SKM-1 (cell line): ENCODE results near the gene CCNL1.

ENCODE experiments used
- DNase-seq: peaks from one replicate; lab custom pipeline; 2025; ENCODE audit not compliant: unreplicated experiment; lab: John Stamatoyannopoulos, UW

CCNL1 gene

DNA sequence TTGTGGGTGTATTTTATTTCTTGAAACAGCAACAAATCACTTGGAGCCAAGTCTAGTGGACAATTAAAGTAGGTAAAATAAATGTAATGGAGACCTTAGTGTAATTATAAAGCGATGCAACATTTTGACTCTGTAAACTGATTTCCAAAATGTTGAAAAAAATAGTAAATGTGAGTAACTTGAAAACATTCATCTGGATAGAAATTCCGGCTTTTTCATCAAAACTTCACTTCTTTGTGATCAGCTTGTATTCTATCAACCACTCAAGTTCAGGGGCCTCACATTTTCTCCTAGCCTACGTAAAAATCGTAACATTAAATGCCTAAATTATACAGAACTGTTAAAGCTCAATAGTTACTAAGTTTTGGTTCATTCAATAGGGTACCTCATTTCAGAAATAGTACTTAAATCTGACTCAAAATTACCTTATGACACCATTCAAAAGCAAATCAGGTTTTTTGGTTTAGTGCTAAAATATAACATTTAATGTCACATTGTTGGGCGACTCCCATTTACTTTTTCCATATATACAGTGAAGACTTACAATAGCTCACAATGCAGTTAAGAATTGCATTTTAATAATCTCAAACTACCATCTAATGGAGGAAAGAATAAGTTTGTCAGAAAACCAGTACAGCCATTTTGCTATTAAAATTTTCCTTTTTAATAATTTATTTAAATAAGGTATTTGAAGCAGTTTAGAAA, 12.7 kb downstream of the CCNL1 start:
- no peak for DNase-seq

DNA sequence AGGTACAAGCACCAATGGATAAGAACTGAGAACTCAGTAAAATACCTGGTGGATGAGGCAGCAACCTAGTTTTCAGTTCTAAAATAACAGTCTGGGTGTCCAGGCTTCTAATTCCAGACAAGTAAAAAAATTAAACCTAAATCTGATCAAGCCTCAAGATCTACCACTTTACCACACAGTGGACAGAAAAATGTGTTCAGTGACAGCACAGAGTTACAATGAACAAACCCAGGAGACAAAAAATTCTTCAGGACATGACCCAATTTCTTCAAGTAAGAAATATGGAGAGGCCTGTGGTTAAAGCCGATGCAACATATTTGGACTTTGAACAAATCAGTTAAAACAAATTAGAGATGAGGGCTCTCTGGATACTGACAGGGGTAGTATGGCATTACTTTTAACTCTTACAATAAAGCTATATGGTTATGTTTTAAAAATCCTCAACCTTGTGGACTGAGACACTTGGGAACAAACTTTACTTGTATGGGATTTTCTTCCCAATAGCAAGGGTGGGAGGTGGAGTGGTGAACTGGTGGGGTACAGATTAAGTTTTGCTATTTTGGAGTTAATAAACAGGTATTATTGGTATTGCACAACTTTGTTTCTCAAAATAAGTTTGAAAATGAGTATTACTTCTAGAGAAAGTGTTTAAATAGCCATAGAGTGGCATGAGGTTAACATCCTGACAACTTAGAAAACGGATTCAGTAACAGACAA, 14.2 kb downstream of the CCNL1 start:
- DNase-seq = no peak

GRCh38 chr3:157142315-157142714, 17.6 kb downstream of the CCNL1 start:
- DNase-seq = no peak

DNA sequence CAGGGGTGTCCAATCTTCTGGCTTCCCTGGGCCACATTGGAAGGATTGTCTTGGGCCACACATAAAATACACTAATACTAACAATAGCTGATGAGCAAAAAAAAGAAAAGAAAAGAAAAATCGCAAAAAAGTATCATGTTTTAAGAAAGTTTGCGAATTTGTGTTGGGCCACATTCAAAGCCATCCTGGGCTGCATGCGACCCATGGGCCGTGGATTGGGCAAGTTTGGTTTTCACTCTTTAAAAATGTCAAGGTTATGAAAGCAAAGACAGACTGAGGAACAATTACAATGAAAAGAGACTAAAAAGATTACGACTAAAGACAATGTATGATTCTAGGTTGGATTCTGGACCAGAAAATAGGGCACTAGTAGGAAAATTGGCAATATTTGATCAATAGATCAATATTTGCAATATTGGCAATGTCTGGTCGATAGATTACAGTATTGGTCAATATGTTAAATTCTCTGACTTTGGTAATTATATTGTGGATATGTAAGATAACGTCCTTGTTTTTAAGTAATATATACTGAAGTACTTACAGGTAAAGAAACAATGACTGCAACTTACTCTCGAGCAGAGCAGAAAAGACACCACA, 19.9 kb downstream of the CCNL1 start:
- DNase-seq = no peak

DNA sequence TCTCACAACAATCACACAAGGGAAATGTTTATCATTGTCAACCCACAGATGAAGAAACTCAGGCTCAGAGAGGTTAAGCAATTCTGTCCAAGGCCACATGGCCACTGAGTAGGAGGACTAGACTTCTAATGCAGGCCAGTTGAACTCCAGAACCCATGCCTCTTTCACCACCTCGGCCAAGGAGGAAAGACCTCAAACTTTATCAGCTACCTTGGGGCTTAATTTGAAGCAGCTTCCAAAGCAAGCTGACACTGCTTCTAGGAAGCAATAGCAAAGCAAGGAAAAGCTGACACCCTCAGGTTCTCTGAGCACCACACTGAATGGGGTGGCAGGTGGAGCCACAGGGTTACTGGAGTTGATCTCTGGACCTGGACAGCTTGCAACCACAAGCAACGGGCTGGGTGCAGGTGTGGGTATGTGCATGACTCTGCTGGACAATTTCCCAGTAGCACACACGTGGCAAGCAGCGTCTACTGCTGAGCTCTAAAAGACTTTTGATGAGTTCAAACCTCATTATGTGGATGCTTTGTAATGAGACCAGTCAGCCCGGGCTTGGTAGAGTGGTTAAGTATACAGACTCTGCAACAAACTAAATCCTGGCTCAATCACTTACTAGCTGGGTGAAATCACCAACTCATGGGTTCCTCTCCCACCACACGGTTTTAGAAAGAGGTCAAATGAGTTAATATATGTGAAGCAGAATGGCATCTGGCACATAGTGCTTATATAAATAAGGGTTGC, 23.1 kb downstream of the CCNL1 start:
- no peak for DNase-seq

DNA sequence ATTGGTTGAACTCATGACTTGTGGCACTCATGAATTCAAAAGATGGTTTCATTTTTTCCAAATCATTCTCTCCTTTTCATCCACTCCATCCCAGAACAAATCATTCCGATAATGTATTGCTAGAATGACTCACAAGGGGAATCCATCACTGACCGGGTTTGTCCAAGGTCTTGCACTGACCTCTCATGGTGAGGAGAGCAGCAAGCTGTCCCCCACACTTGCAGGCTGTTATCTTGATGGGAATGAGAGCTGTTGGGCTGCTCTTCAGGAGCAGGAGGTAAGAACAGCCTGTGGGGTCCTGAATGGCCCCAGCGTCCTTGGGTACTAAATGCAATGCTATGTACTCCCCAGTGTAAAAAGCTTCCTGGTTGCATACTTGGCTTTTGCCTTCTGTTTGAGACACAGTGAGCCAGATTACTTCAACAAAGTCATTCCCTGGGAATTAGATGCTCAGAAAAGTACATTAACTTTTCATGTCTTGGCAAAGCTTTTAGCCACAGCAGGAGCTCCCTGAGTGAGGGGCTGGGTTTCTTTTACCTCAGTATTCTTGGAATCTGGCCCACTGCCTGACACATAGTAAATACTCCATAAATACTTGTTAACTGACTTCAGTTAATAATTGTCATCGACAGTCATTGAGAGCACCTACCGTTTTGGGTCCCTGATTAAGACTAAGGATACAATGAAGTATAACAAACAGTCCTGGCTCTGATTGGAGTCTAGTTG, 24.1 kb downstream of the CCNL1 start:
- no peak for DNase-seq

DNA sequence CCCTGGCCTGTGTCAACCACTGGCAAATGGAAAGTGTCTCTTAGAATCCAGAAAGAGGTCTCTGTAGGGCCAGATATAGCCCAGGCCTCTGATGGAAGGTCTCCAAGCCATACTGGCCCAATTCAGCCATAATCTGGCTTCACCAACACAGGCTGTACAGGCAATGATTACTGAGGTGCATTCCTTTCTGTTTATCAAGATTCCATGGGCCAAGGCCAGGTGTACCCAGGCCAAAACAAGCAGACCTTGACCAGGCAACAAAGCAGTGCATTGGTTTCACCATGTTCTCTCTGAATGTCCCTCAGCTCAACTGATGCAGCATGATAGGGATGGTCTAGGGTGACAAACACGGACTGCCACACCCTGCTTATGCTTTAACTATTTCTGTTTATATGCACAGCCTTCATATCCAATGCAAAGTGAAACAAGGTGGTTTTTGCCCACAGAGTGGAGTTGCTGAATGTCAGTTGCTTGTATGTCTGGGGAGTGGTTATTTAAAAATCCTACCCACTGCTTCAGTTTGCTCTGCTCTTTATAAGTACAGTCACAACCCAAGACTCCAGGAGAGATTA, 25.2 kb downstream of the CCNL1 start:
- no peak for DNase-seq

- DNase-seq = no peak
Observed at GRCh38 chr3:157133434-157134320, 26.3 kb downstream of the CCNL1 start.

DNA sequence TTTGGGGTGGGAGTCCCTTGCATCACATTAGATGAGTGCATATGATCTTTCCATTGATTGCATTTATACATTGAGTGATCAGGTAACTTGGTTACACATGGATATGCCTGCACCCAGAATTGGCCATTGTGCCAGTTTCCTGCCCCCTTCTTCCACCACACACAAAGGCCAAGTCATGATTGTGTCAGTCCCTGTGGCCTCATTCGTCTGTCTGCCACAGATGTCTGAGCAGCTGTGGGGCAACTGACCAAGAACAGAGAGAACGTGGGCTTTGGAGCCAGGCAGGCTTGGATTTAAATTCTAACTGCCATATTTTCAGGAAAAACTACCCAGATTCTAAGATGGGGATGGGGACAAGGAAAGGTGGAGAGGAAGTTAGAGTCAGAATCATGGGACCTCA, 27.0 kb downstream of the CCNL1 start:
- DNase-seq = no peak

DNA sequence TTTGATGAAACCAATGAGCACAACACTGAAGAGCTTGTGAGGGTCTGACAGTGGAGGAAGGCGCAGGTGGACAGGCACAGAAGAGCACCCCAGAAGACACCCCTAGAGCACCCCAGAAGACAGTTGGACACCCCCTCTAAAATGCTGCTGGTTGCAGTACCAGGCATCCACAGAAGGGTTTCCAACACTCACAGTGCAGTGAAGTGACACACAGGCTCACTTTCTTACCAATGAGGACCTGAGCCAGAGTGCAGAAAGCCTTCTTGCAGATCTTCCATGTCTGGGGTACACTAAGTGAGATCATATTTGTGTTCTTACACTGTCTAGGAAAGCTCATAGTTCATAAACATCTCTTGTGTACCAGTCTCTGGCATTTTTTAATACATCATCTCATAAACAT, 27.6 kb downstream of the CCNL1 start:
- no peak for DNase-seq

GRCh38 chr3:157131861-157132260, 28.1 kb downstream of the CCNL1 start:
- DNase-seq = no peak

DNA sequence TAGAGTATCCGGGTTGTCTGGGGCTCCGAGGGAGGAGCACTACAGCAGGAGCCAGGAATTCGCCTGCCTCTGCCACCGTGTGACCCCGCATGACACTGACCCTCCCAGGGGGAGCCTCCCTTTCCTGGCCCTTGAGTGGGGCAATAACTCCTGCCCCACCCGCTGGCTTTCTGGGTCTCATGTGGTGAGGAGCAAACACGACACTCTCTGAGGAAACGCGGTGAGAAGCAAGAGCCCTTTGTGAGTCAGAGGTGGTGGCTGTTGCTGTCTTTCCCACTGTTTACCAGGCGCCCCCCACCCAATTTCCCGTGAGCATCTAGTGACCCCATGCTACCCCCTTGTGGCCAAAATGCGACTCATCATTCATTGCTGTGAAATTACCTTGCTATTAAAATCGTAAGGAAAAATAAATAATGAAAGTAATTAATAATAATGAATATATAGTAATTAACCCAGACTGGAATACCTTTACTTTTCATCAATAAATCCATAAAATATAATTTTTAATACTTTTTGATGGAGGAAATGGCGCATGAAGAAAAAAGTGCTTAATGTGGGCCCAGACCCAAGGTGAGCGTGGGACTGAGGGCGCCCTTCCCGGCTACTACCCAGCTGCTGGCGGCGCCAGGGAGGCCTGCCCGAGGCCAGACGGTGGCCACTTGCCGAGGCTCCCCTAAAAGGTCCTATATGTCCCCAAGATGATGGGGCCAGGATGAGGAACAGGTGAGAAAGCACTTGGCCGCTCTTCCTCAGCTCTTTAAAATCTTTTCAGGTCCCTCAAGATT, 29.3 kb downstream of the CCNL1 start:
- no peak for DNase-seq

- no peak for DNase-seq
Observed at GRCh38 chr3:157129803-157130466, 30.0 kb downstream of the CCNL1 start.

- no peak for DNase-seq
Observed at GRCh38 chr3:157128771-157129681, 30.9 kb downstream of the CCNL1 start.

GRCh38 chr3:157127831-157128767, 31.8 kb downstream of the CCNL1 start:
- DNase-seq = no peak

DNA sequence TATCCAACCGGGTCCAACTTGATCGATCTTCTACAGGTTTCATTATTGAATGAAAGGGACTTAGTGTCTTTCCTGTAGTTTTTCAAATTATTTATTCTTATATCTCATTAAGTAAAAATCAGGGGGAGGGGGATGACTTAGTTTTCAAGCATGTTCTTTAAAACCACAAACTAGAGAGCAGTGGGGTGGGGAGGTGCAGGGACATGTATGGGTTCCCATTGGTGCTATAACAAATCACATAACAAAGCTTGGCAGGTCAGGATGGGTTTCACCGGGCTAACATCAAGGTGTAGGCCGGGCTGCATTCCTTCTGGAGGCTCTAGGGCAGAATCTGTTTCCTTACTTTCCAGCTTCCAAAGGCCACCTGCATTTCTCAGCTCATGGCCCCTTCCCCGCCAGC, 32.7 kb downstream of the CCNL1 start:
- DNase-seq = no peak
